Activated CD8-positive, alpha-beta T cell treated with anti-CD3 and anti-CD28 coated beads for 36 hours (primary cell): ENCODE data around the gene PGS1. TPM values are rescaled to one million over a fixed set of nuclear protein-coding genes. Genes with fewer than 3 reads are reported as not detected.
A peak's percentile ranks its signal among the peaks of the same experiment; 100 is the strongest.

Experiments
- ATAC-seq: fragments of 200-7000 bp; cut with Tn5 transposase; one replicate; pipeline ENCODE4 v1.10.0; 2021; ENCODE audit warnings: mild to moderate bottlenecking, moderate library complexity
- CTCF ChIA-PET: fragments of 350-600 bp; sonication (Branson Sonifier 250); formaldehyde crosslinking; loops from one replicate; lab custom pipeline; 2021; ENCODE audit warnings: antibody characterized with exemption; lab: Charles Lee
- POLR2A ChIA-PET: fragments of 350-600 bp; sonication (Branson Sonifier 250); formaldehyde crosslinking; loops from one replicate; lab custom pipeline; 2021; ENCODE audit warnings: antibody characterized with exemption; lab: Charles Lee
- DNase-seq: peaks from one replicate; pipeline ENCODE4 v3.0.0-alpha.2; 2020
- H3K27ac Mint-ChIP-seq: one replicate; pipeline ENCODE4 v1.8.0; 2021; ENCODE audit warnings: mild to moderate bottlenecking, mixed read lengths
- H3K27me3 Mint-ChIP-seq: one replicate; pipeline ENCODE4 v1.8.0; 2021; ENCODE audit warnings: mixed read lengths
- H3K36me3 Mint-ChIP-seq: one replicate; pipeline ENCODE4 v1.8.0; 2021; ENCODE audit warnings: low read depth, mixed read lengths
- H3K4me1 Mint-ChIP-seq: one replicate; pipeline ENCODE4 v1.8.0; 2021; ENCODE audit warnings: low read depth, mixed read lengths
- H3K4me3 Mint-ChIP-seq: one replicate; pipeline ENCODE4 v1.8.0; 2021; ENCODE audit warnings: mild to moderate bottlenecking, moderate library complexity, mixed read lengths
- H3K9me3 Mint-ChIP-seq: one replicate; pipeline ENCODE4 v1.8.0; 2021; ENCODE audit warnings: mixed read lengths
- CTCF ChIP-seq: fragments of 200-600 bp; IDR thresholded peaks from one replicate; pipeline ENCODE4 v1.8.0; 2022; ENCODE audit warnings: antibody characterized with exemption, mild to moderate bottlenecking
- intact Hi-C: fragments of 100-400 bp; cut with micrococcal nuclease; formaldehyde crosslinking; loops from one replicate; pipeline ENCODE4 v1.10.0; 2022
- total RNA-seq, 2 experiments: library from RNA; stranded (reverse); gene quantifications; one replicate each; pipeline ENCODE4 v1.2.3, GENCODE V29; 2021

The PGS1 gene
- total RNA-seq, 2 experiments from 2014 or later = 42.1 to 43.3 TPM

- no peaks in the 10 kb centered on the region for H3K9me3 Mint-ChIP-seq
- DNase-seq (no peak), ATAC-seq (no peak)
- no peak for TF ChIP-seq CTCF
- H3K4me1 Mint-ChIP-seq = no peaks in the 10 kb centered on the region
- H3K27me3 Mint-ChIP-seq = no peaks in the 10 kb centered on the region
- intact Hi-C loops = no loop called here
- ChIA-PET POLR2A (interaction anchor here (0.6 kb wide), 1 partner anchor 143 kb away, joined by 3 read pairs; no protein-coding TSS in a partner anchor), CTCF (interaction anchor here (2.6 to 3.0 kb wide), 2 partner anchors 25 to 261 kb away, joined by 10 to 12 read pairs; no protein-coding TSS in a partner anchor)
- no peak overlapping the region for H3K27ac Mint-ChIP-seq
- no peak overlapping the region for H3K4me3 Mint-ChIP-seq
- H3K36me3 Mint-ChIP-seq = no peaks in the 10 kb centered on the region
These were observed 68.4 kb downstream of the PGS1 start for GRCh38 chr17:78446833-78447232.

GRCh38 chr17:78448356-78448993 lies 70.0 kb downstream of the PGS1 start:
- Mint-ChIP-seq H3K27ac (no peak overlapping the region), H3K9me3 (no peaks in the 10 kb centered on the region), H3K36me3 (no peaks in the 10 kb centered on the region), H3K4me3 (no peak overlapping the region), H3K27me3 (no peaks in the 10 kb centered on the region), H3K4me1 (no peaks in the 10 kb centered on the region)
- CTCF ChIA-PET = interaction anchor here (0.5 to 1.4 kb wide), 2 partner anchors 278 to 465 kb away, joined by 3 read pairs; no protein-coding TSS in a partner anchor
- peak; percentile 35 for TF ChIP-seq CTCF
- intact Hi-C loops = no loop called here
- ATAC-seq = no peak
- DNase-seq = peak; percentile 33
- POLR2A ChIA-PET = no interaction called here

- no peak for ATAC-seq
- no peak overlapping the region for H3K27ac Mint-ChIP-seq
- ChIA-PET CTCF (interaction anchor here (0.8 to 1.5 kb wide), 2 partner anchors 8 to 199 kb away, joined by 3 to 4 read pairs; no protein-coding TSS in a partner anchor), POLR2A (no interaction called here)
- H3K27me3 Mint-ChIP-seq = no peaks in the 10 kb centered on the region
- DNase-seq = no peak
- H3K9me3 Mint-ChIP-seq = no peaks in the 10 kb centered on the region
- no peaks in the 10 kb centered on the region for H3K36me3 Mint-ChIP-seq
- no peaks in the 10 kb centered on the region for H3K4me1 Mint-ChIP-seq
- H3K4me3 Mint-ChIP-seq = no peak overlapping the region
- no peak for TF ChIP-seq CTCF
- intact Hi-C loops = no loop called here
These were observed 71.6 kb downstream of the PGS1 start for GRCh38 chr17:78449983-78450595.

GRCh38 chr17:78450696-78451345 lies 72.4 kb downstream of the PGS1 start:
- Mint-ChIP-seq H3K4me3 (no peak overlapping the region), H3K27ac (no peak overlapping the region), H3K4me1 (no peaks in the 10 kb centered on the region), H3K9me3 (no peaks in the 10 kb centered on the region), H3K36me3 (no peaks in the 10 kb centered on the region), H3K27me3 (no peaks in the 10 kb centered on the region)
- CTCF ChIA-PET = interaction anchor here (0.8 to 1.5 kb wide), 2 partner anchors 9 to 200 kb away, joined by 3 to 4 read pairs; no protein-coding TSS in a partner anchor
- POLR2A ChIA-PET = no interaction called here
- DNase-seq = no peak
- intact Hi-C loops = no loop called here
- no peak for ATAC-seq
- TF ChIP-seq CTCF = no peak
